Right cardiac atrium (tissue), 5 donors: ENCODE results near the gene MLKL. TPM values are rescaled to one million over a fixed set of nuclear protein-coding genes. Genes with fewer than 3 reads are reported as not detected.
"Not testable (repeated sequence)": the region's sequence is repeated elsewhere in the genome, so short reads cannot be mapped to it uniquely, and the experiment has no call there.

Experiments
- ATAC-seq, 2 donors: fragments of 200-7000 bp; cut with Tn5 transposase; one replicate each; pipeline versions ENCODE4 v1.8.0 to v1.9.1; 2020; ENCODE audit warnings: moderate library complexity in 2 of 2, mild to moderate bottlenecking in 1 of 2
- DNase-seq, 3 donors: peaks; one replicate each; pipeline ENCODE4 v3.0.0-alpha.2; 2020
- H3K27ac ChIP-seq: one replicate; pipeline ENCODE4 v1.5.1; 2013; ENCODE audit warnings: mild to moderate bottlenecking, low read length, control low read depth, moderate library complexity
- H3K27me3 ChIP-seq: one replicate; pipeline ENCODE4 v1.6.1; 2013; ENCODE audit not compliant: control insufficient read depth, insufficient read depth
- H3K4me1 ChIP-seq: one replicate; pipeline ENCODE4 v1.6.1; 2013; ENCODE audit warnings: low read length; ENCODE audit not compliant: control insufficient read depth, insufficient read depth
- H3K4me3 ChIP-seq: one replicate; pipeline ENCODE4 v1.5.1; 2013; ENCODE audit warnings: low read length, control low read depth
- H3K9me3 ChIP-seq: one replicate; pipeline ENCODE4 v1.6.1; 2013; ENCODE audit warnings: low read length; ENCODE audit not compliant: control insufficient read depth
- WGBS: extraction: QIAGEN DNeasy Blood & Tissue Kit; methylation state at CpG from one replicate; pipeline ENCODE4 v1.1.7; 2013; 5-methylcytosine and 5-hydroxymethylcytosine counted together
- intact Hi-C, 4 donors: fragments of 100-400 bp; cut with DNase I; formaldehyde crosslinking; loops; one replicate each; pipeline versions ENCODE4 v1.11.0 to v1.14.0; 2022 to 2023
- polyA plus RNA-seq: library from polyadenylated mRNA; stranded (reverse); fragments of 200-250 nt; gene quantifications from one replicate; pipeline ENCODE4 v1.2.3, GENCODE V29; 2013
- total RNA-seq, 4 donors: library from RNA; stranded (reverse); fragmentation: NEBNext Ultra II Directional; extraction: Animal tissue kit (Norgen Biotek cat#: 25700); gene quantifications; one replicate each; pipeline ENCODE4 v1.2.1, GENCODE V29; 2021
- donor health status: healthy with polysubstance abuse.
- donor health status: DM: no; HTN: yes; CAD: no.
- donor health status: DM: no; HTN: no; CAD: no.
- donor health status: DM: no; HTN: yes; CAD: no; lungs with severe emphysema.
- donor health status: DM: yes; HTN: yes; CAD: no.

MLKL gene
- total and polyA plus RNA-seq, 5 donors: 4.7 to 10.4 (median 5.9) TPM

GRCh38 chr16:74731853-74732477 lies 31.3 kb upstream of the MLKL start:
- no peaks in the 10 kb centered on the region for H3K27me3 ChIP-seq
- intact Hi-C loops: no loop called here
- peaks cover under 1% of the 10 kb centered on the region for H3K9me3 ChIP-seq
- H3K27ac ChIP-seq: no peak overlapping the region
- DNase-seq (no peak), ATAC-seq (no peak)
- H3K4me3 ChIP-seq: no peak overlapping the region
- H3K4me1 ChIP-seq: no peaks in the 10 kb centered on the region
- WGBS: 90% methylated on average over 8 of the region's 8 CpGs

GRCh38 chr16:74729783-74730683 lies 29.4 kb upstream of the MLKL start:
- H3K27ac ChIP-seq: no peak overlapping the region
- H3K27me3 ChIP-seq: no peaks in the 10 kb centered on the region
- H3K4me3 ChIP-seq: no peak overlapping the region
- DNase-seq (no peak), ATAC-seq (peak in 1 of 2 donors; percentile 44)
- H3K9me3 ChIP-seq: peaks cover 4% of the 10 kb centered on the region
- no peaks in the 10 kb centered on the region for H3K4me1 ChIP-seq
- intact Hi-C loops: no loop called here
- 52% methylated on average over 11 of the region's 11 CpGs for whole genome bisulfite sequencing

- H3K27ac ChIP-seq: no peak overlapping the region
- H3K27me3 ChIP-seq: no peaks in the 10 kb centered on the region
- intact Hi-C loops: no loop called here
- H3K9me3 ChIP-seq: peaks cover 4% of the 10 kb centered on the region
- DNase-seq (no peak), ATAC-seq (no peak)
- H3K4me1 ChIP-seq: no peaks in the 10 kb centered on the region
- no peak overlapping the region for H3K4me3 ChIP-seq
- WGBS: 98% methylated on average over 4 of the region's 4 CpGs
Observed at GRCh38 chr16:74727903-74728302, 27.2 kb upstream of the MLKL start.

- H3K4me1 ChIP-seq: no peaks in the 10 kb centered on the region
- 65% methylated on average over 2 of the region's 2 CpGs for WGBS
- intact Hi-C loops: no loop called here
- no peaks in the 10 kb centered on the region for H3K27me3 ChIP-seq
- peaks cover 4% of the 10 kb centered on the region for H3K9me3 ChIP-seq
- ATAC-seq (no peak), DNase-seq (no peak)
- H3K4me3 ChIP-seq: no peak overlapping the region
- no peak overlapping the region for H3K27ac ChIP-seq
Observed at GRCh38 chr16:74726716-74727115, 26.1 kb upstream of the MLKL start.

GRCh38 chr16:74725651-74726455 lies 25.2 kb upstream of the MLKL start:
- no peak overlapping the region for H3K27ac ChIP-seq
- ATAC-seq: no peak
- no peaks in the 10 kb centered on the region for H3K27me3 ChIP-seq
- intact Hi-C loops: no loop called here
- DNase-seq: no peak
- H3K4me1 ChIP-seq: no peaks in the 10 kb centered on the region
- peaks cover 4% of the 10 kb centered on the region for H3K9me3 ChIP-seq
- no peak overlapping the region for H3K4me3 ChIP-seq
- WGBS: 92% methylated on average over 12 of the region's 12 CpGs

GRCh38 chr16:74724820-74725549 lies 24.3 kb upstream of the MLKL start:
- no peaks in the 10 kb centered on the region for H3K4me1 ChIP-seq
- no peak overlapping the region for H3K27ac ChIP-seq
- no peaks in the 10 kb centered on the region for H3K27me3 ChIP-seq
- intact Hi-C loops: no loop called here
- H3K4me3 ChIP-seq: no peak overlapping the region
- DNase-seq: no peak
- ATAC-seq: peak in 1 of 2 donors; percentile 59
- peaks cover 4% of the 10 kb centered on the region for H3K9me3 ChIP-seq
- WGBS: 48% methylated on average over 19 of the region's 19 CpGs

- H3K4me1 ChIP-seq: no peaks in the 10 kb centered on the region
- no peaks in the 10 kb centered on the region for H3K27me3 ChIP-seq
- 69% methylated on average over 7 of the region's 7 CpGs for WGBS
- no peak for ATAC-seq
- intact Hi-C loops: no loop called here
- H3K4me3 ChIP-seq: no peak overlapping the region
- H3K9me3 ChIP-seq: peaks cover 4% of the 10 kb centered on the region
- no peak overlapping the region for H3K27ac ChIP-seq
- no peak for DNase-seq
Observed at GRCh38 chr16:74723256-74723655, 22.6 kb upstream of the MLKL start.

- H3K27ac ChIP-seq, H3K27me3 ChIP-seq, ATAC-seq, DNase-seq, H3K4me1 ChIP-seq, H3K9me3 ChIP-seq, H3K4me3 ChIP-seq, intact Hi-C loops: not testable (repeated sequence)
- 90% methylated on average over 2 of the region's 2 CpGs for WGBS
Observed at GRCh38 chr16:74722156-74722555, 21.5 kb upstream of the MLKL start.

GRCh38 chr16:74721716-74722115 lies 21.1 kb upstream of the MLKL start:
- no peaks in the 10 kb centered on the region for H3K27me3 ChIP-seq
- ATAC-seq: no peak
- no peak overlapping the region for H3K4me3 ChIP-seq
- no peaks in the 10 kb centered on the region for H3K4me1 ChIP-seq
- no peak for DNase-seq
- intact Hi-C loops: no loop called here
- no peak overlapping the region for H3K27ac ChIP-seq
- H3K9me3 ChIP-seq: peaks cover 2% of the 10 kb centered on the region
- 78% methylated on average over 11 of the region's 11 CpGs for WGBS

GRCh38 chr16:74720579-74720978 lies 19.9 kb upstream of the MLKL start:
- Histone ChIP-seq H3K4me3 (no peak overlapping the region), H3K4me1 (no peaks in the 10 kb centered on the region), H3K9me3 (no peaks in the 10 kb centered on the region), H3K27me3 (no peaks in the 10 kb centered on the region), H3K27ac (no peak overlapping the region)
- DNase-seq (no peak), ATAC-seq (no peak)
- WGBS: 76% methylated on average over 5 of the region's 5 CpGs
- intact Hi-C loops: no loop called here
